Measurements from ENCODE around the gene MNT.
A peak's percentile ranks its signal among the peaks of the same experiment; 100 is the strongest.

Gene MNT

DNA sequence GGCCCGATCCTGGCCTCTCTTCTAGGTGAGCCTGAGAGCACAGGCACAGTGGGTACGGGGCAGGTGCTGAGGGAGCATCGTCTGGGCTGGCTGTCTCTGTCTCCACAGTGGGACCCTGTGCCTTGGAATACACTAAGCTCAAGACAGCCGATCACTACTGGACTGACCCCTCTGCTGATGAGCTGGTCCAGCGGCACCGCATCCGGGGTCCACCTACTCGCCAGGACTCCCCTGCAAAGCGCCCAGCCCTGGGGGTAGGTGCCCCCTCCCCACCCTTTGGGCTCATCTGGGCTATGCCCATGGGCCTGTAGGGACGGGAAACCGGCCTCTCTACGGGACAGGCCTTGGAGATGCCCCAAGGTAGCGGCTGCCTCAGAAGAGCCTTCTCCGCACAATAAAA is 38.0 kb downstream of the MNT start:
- DNase-seq (ENCODE audit: low read depth) = no peak

DNA sequence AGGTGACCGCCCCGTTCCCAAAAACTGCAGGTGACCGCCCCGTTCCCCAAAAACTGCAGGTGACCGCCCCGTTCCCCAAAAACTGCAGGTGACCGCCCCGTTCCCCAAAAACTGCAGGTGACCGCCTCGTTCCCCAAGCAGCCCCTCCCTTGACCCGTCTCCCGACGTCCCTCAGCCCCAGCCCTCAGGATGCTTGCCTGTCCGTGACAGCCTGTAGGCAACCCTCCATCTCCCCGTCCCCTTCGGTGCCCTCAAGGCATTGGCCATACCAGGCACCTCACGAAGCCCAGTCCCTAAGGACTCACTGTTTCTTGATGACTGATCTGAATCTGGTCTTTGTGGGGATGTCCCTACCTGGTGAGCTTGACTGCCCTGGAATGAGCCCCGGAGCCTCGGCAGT is 38.4 kb downstream of the MNT start:
- no peak for DNase-seq (ENCODE audit: low read depth)

DNA sequence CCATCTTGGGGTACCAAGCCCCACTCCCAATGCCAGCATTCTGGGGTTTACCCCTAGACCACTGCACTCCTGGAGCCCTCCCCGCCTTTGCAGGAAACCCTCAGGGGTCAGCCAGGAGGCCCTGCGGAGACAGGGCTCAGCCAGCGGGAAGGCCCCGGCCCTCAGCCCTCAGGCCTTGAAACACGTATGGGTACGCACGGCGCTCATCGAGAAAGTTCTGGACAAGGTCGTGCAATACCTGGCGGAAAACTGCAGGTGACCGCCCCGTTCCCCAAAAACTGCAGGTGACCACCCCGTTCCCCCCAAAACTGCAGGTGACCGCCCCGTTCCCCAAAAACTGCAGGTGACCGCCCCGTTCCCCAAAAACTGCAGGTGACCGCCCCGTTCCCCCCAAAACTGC is 38.8 kb downstream of the MNT start:
- no peak for DNase-seq (ENCODE audit: low read depth)

DNA sequence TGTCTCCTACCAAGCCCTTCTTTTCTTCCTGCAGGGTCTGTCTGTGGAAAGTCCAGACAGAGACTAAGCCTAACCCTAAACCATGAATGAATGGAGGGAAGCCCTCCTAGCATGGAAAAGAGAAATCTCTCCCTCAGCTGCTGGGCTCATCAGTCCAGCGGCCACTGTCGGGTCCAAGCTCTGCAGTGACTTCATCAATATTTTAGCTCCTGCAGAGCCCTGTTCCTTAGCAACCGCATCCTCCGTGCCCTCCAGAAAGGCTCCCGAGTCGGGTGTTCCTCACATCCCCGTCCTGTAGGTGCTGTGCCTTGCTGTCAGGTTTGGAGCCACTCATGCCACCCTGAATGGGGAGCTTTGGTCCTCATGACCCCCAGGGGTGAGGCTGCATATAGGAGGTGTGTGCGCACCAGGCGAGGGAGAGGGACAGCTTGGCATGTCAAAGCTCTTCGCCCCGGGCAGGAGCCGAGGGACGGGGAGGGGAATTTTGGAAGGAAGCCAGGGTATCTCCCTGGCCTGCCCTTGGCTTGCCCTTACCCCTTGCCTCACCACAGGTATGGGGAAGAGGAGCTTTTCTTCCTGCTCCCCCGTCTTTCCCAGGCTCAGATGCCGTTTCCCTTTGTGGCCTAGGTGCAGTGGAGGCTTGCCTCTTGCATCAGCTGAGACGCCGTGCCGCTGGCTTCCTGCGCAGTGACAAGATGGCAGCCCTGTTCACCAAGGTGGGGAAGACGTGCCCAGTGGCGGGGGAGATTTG is 39.7 kb downstream of the MNT start:
- no peak for DNase-seq (ENCODE audit: low read depth)

DNA sequence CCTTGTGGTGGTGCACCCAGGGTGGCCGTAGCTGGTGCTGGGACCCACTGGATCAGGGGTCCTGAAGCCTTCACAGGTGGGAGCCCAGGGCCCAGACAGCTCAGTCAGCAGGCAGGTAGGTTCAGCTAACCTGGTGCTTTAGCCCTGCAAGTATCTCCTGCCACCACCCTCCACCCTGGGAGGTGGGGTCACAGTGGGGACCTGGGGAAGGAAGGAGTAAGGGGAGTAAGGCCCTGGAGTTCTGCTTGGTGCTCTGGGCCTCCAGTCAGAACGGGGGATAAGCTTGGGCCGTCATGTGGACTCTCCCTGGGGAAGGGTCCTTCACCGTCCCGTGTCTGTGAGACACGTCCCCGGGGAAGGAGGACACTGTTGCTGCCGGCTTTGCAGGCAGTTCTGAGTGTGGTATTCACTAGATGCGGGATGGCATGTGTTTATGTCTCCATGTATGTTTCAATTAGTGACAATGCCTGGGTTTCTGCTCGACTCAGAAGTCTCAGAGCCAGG is 42.9 kb downstream of the MNT start:
- no peak for DNase-seq (ENCODE audit: low read depth)

DNA sequence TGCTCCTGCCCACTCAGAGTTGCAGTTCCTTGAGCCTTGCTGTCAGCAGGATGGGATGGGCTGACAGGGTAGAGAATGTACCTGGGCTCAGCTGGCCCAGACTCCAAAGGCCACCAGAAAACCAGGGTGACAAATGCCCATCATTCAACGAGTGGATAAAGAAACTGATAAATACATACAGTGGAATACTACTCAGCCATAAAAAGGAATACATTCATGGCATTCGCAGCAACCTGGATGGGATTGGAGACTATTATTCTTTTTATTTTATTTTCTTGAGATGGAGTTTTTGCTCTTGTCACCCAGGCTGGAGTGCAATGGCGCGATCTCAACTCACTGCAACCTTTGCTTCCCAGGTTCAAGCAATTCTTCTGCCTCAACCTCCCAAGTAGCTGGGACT is 43.6 kb downstream of the MNT start:
- no peak for DNase-seq (ENCODE audit: low read depth)

DNA sequence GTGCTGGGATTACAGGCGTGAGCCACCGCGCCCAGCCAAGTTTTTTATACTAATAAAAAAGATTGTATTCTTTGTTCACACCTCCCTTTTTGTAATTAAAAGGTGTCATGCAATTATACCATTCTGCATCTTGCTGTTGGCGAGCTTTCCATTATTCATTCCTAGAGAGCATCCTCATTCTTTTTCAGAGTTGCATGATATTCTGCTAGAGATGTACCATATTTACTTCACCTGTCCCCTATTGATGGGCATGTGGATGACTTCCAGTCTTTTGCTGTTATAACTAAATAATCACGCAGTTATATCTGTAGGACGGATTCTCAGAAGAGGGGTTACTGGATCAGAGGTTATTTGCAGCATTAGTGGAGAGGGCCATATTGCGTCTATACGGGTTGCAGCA is 46.5 kb downstream of the MNT start:
- no peak for DNase-seq (ENCODE audit: low read depth)

DNA sequence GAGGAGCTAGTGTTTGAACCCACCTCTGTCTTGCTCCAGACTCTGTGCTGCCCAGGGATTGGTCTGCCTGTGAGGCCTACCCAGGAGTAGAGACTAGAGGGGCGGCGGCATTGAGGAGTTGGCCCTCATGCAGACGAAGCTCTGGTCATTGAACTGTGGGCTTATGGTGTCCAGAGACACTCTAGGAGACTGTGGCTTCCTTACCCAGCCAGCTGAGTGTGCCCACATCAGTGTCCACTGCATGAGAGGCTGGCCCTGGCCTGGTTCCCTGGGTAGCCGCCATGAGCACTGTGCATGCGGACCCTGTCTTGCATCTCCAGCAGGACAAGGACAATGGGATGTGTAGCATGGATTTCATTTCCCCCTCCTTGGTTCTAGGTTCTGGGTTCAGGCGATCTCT is 49.6 kb downstream of the MNT start:
- DNase-seq (ENCODE audit: low read depth) = no peak

DNA sequence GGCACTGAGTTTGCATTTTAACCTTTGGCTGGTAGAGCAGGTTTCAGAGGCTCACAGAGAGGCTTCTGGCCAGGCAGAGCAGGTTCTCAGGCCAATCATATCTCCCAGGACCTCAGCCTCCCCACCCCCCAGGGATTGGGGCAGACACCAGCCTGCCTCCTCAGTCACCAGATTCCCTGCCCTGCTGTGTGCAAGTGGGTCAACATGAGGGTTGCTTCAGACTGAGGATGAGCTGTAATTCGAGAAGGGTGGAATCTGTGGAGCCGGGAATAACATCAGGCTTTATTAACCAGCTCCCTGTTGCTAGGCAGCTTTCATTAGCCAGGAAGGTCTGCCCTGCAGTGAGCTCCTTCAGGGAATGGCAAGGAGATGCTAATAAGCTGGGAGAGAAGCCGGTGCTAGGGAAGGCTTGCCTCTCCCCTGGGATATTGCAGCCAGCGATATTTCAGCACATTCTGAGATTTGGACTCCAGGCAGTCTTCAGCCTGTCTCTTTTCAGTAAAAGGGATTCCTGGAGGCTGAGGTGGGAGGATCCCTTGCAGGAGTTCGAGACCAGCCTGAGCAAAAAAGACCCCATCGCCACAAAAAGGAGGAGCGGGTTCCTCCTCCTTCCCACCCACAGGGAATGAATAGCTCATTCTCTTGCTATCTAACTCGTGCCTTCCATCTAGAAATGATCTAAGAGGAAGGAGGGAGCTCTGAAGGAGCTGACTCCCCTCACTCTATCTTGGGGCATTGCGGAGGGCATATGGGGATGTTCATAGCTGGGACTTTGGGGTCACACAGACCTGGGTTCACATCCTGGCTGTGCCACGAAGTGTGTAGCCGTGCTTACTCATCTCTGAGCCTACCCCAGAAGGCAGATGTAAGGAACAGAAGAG is 52.8 kb downstream of the MNT start:
- DNase-seq (ENCODE audit: low read depth) = no peak

DNA sequence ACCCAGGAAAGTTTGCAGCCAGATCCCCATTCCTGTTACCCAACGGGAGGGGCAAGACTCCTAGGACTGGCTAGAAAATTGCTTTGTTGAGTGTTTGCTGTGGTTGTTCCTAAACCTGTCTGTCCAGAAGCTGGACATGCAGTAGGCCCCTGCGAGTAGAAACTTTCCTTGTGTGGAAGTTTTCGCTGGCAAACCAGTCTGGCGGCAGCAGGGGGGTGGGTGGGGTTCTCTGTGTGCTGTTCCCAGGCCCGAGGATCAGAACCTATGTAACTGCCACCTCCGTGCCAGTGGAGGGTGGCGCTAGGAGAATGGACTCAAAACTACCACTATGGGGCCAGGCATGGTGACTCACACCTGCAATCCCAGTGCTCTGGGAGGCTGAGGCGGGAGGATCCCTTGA is 54.4 kb downstream of the MNT start:
- no peak for DNase-seq (ENCODE audit: low read depth)

DNA sequence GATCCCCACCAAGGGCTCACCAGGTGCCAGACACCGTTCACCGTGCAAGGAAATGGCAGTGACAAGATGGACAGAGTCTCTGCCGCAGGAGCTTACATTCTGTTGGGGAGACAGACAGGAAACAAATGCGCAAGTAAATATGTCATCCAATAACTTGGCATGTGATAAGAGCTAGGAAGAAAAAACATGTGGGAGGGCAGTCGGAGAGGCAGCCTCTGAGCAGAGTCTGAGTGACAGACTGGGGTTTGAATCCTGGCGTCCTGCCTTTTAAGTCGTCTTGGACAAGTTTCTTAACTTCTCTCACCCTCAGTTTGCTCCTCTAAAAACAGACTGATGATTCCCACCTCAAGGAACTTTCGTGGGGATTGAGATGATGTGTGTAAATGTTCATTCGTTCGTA is 56.3 kb downstream of the MNT start:
- no peak for DNase-seq (ENCODE audit: low read depth)

DNA sequence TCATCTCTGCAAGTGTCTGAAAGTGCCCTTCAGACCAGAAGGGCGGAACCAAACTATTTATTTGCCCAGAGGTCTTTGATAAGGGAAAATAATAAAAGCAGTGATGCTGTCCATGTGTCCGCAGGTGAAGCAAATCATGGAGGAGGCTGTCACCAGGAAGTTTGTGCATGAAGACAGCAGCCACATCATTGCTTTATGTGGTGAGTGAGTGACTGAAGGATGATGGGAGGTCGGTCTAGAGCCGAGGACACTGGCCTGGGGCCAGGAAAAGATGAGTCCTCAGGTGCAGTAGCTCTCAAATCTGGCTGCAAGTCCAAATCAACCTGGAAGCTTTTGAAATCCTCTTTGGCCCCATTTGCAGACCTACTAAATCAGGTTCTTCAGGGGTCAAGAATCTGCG is 57.4 kb downstream of the MNT start:
- DNase-seq (ENCODE audit: low read depth) = no peak

DNA sequence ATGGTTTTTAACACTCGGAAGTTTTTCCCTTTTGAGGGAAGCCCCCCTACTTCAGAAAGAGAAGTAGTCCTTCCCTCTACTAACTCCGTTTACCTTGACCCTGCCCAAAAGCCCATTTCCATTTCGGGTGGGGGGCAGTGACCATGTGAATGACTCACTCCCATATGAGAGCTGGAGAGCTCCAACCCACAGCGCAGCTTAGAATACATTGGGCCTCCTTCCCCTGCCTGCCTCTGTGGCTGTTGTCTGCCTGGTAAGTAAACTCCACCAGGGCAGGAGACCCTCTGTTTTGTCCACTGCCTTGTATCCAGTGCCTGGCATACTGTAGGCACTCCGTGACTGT is 62.6 kb downstream of the MNT start:
- DNase-seq (ENCODE audit: low read depth) = no peak

DNA sequence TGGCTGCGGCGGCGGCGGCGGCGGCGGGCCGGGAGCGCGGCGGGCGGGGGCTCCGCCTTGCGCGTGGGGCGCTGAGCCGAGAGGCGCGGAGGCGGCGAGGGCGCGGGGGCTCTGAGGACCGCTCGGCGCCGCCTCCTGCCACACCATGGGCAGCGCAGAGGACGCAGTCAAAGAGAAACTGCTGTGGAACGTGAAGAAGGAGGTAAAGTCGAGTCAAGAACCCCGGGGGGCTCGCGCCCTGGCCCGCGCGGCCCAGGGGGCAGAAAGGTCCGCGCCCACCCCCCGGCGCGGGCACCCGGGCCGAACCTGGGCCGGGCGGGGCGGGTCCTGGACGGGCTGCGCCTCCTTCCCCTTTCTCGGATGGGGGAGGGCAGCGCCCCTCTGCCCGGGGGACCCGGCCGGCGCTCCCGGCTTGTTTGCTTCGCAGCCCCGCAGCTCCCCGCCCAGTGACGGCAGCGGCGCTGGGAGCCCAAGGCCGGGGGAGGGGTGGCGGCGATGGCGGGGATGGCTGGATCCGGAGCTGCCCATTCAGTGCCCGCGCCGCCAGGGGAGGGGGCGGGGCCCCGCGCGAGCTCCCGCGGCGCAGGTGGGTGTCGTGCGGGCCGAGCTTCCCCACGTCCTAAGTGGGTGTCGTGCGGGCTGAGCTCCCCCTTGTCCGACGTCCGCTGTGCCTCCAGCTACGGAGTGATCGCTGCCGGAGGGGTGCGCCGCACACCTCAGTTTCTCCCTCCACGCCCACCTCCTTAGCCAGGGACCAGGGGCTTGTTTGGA is 63.1 kb downstream of the MNT start:
- DNase-seq (ENCODE audit: low read depth) = no peak

DNA sequence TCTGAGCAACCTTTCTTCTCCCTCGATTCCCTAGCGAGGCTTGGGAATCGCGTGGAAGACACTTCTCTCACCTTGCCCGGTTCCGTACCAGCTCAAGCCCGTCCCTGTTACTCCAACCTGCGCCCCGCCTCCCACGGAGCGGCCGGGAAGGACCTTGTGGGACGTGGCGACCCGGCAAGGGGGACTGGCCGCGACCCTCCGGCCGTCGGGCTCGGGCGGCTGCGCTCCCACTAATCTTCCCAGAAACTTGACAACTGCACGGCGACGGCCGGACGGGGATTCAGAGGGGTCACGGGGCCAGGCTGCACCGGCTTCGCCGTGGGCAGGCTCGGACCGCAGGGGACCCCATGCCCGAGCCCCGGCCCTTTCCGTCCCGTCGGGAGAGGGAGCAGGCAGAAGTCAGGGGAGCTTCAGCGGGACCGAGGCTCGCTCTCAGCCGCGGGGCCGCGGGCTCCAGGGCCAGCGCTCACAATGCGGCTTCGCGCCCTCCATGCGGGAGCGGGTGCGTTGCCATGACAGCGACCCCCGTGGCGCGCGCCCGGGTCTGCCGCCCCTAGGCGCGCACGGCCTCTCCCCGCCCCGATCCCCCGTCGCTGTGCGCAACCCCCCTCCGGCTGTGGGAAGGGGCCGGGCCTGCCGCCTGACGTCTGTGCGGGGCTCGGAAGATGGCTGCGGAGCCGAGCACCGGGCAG is 63.9 kb downstream of the MNT start, which contains the start of gene SGSM2:
Gene SGSM2 (plus strand): TSS at position 650 of the 692 bp plus-strand sequence. CDS start 188 bp downstream, outside the sequence.
- no peak for DNase-seq (ENCODE audit: low read depth)

DNA sequence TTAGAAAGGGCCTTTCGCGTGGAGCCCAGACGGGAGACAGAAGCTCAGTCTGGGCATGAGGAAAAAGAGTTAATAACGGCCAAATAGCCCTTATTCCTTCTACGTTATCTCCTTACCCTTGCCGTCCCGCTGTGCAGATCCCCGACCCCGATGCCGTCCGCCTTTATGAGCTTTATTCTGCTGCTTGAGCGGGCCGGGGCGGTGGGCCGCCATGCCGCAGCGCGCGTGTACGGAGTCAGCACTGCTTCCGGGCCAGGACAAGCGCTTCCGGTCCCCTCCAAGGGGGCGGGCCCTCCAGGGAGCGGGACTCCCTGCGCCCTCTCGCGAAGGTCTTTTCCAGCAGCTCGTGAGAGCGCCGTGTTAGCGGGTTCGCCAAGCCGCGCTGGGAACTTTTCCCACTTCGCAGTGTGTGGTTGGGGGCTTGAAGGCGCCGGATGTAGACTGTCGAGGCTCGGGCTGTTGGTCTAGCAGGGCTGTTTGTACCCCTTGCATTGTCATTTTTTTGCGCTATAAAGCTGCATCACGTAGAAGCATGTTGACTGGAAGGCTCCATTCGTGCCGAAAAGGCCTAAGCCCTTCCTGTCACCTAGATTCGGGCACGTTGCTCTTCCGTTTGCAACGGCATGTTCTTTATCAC is 64.5 kb downstream of the MNT start, which contains the start of gene TSR1:
Gene TSR1 (minus strand): TSS at position 243 of the 637 bp plus-strand sequence. CDS start 30 bp downstream, at position 213.
- DNase-seq (ENCODE audit: low read depth) = peak; percentile 53

DNA sequence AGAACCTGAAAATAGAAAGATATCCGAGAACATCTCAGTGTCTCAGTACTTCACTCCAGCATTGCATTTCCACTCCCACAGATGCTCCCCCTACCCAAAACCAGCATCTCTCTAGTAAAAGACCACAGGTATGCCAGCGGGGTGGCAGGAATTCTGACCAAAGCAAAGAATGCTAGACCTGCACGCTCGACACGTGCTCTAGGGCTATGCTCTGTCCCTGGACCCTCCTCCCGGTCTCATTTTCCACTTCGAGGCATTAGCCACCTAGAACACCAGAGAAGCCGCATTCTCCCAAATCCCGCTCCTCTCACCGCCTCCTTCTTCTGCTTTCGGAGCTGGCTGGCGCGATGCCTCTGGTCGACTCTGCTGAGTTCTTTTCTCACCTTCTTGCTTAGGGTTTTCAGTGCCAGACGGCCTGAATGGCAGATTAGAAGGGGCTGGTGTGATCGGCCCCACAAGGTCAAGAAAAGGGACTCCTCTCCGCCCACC is 65.1 kb downstream of the MNT start:
- DNase-seq (ENCODE audit: low read depth) = no peak

All from HS-27A (cell line).